GM06990 (cell line): Measurements from ENCODE around the gene MAPK11.

ENCODE experiments used
- DNase-seq: peaks from one replicate; pipeline ENCODE4 v3.0.0-alpha.2; 2011; ENCODE audit not compliant: insufficient read length; ENCODE audit errors: extremely low read depth
- H3K27me3 ChIP-seq: replicated peaks from 2 replicates; pipeline ENCODE4 v1.6.0; 2011; ENCODE audit warnings: low read length; ENCODE audit not compliant: control insufficient read depth, insufficient read depth
- H3K36me3 ChIP-seq: 2 replicates; pipeline ENCODE4 v1.5.1; 2011; ENCODE audit warnings: low read length; ENCODE audit not compliant: control insufficient read depth, insufficient read depth
- H3K4me3 ChIP-seq: replicated peaks from 2 replicates; pipeline ENCODE4 v1.5.1; 2011; ENCODE audit warnings: low read depth, mild to moderate bottlenecking, control low read depth, low read length
- TF ChIP-seq, protein P1 (sequence below): IDR thresholded peaks from 2 replicates; pipeline ENCODE4 v1.5.1; 2011; ENCODE audit warnings: low read length, control low read depth, mild to moderate bottlenecking, inconsistent platforms; ENCODE audit not compliant: insufficient read depth, poor library complexity, severe bottlenecking

MAPK11 gene

DNA sequence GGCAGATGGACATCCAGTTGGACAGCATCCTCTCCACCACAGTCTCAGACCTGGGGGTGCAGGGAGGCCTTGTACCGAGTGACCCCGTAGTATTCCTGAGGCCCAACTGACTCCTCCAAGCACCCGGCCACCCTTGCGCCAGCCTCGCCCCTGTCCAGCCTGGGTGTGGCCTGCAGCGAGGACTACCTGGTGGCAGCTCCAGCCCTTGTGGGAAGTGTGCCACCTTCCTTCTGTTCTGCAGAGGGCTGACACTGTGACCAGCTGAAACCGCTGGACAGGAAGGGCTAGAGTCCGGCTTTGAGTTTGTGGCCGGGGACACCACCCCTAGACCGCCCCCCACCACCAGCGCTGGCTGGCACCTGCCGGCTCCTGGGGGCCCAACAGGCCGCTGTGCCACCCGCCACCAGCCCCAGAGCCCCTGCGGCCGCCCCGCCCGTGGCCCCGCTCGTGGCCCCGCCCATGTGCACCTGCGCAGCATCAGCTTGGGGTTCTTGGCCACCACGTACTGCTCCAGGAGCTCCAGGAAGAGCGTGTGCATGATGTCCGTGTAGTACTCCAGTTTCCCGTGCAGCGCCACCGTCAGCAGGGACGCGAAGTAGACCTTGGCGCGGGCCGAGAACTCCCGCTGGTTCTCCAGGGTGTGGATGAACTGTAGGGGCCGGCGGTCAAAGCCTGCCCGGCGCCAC is 10.0 kb upstream of the MAPK11 start:
- Histone ChIP-seq H3K4me3 (no peak overlapping the region), H3K27me3 (no peaks in the 10 kb centered on the region), H3K36me3 (peaks cover 55% of the 10 kb centered on the region)
- no peak for DNase-seq
- TF ChIP-seq, protein P1, sequence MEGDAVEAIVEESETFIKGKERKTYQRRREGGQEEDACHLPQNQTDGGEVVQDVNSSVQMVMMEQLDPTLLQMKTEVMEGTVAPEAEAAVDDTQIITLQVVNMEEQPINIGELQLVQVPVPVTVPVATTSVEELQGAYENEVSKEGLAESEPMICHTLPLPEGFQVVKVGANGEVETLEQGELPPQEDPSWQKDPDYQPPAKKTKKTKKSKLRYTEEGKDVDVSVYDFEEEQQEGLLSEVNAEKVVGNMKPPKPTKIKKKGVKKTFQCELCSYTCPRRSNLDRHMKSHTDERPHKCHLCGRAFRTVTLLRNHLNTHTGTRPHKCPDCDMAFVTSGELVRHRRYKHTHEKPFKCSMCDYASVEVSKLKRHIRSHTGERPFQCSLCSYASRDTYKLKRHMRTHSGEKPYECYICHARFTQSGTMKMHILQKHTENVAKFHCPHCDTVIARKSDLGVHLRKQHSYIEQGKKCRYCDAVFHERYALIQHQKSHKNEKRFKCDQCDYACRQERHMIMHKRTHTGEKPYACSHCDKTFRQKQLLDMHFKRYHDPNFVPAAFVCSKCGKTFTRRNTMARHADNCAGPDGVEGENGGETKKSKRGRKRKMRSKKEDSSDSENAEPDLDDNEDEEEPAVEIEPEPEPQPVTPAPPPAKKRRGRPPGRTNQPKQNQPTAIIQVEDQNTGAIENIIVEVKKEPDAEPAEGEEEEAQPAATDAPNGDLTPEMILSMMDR: no peak

DNA sequence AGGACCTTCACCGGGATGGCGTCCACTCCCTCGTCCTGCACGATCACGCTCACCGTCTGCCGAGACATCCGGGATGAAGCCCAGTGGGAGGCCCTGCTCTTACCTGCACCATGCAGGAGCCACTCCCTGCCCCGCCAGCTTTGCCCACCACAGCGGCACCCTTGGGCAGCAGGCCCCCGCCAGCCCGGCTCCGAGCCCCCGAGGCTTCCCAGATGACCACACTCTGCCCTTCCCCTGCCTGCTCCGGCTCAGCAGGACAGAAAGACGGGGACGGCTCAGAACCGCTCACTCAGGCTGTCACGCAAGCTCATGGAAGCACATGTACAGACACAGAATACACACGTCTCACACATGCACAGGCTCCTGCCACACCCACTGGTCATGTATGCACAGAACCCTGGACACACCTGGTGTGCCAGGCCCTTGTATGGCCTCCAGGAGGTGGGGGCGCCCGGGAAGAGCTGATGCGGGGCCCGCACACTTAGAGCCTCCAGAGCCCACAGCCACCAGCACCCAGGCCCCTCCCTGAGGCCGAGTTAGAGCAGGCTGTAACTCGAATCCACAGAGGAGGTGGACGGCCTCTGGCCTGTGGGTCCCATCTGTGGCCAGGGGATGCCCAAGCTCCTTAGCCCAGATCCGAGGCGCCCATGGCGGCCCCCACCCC is 8.9 kb upstream of the MAPK11 start:
- no peak overlapping the region for H3K4me3 ChIP-seq
- H3K36me3 ChIP-seq: peaks cover 58% of the 10 kb centered on the region
- no peaks in the 10 kb centered on the region for H3K27me3 ChIP-seq
- no peak for DNase-seq
- TF ChIP-seq, protein P1: no peak

- Histone ChIP-seq H3K36me3 (peaks cover 55% of the 10 kb centered on the region), H3K27me3 (no peaks in the 10 kb centered on the region), H3K4me3 (no peak overlapping the region)
- TF ChIP-seq, protein P1: no peak
- no peak for DNase-seq
Measured at GRCh38 chr22:50278461-50278860, 8.3 kb upstream of the MAPK11 start.

- Histone ChIP-seq H3K27me3 (no peaks in the 10 kb centered on the region), H3K36me3 (peaks cover 49% of the 10 kb centered on the region), H3K4me3 (no peak overlapping the region)
- no peak for DNase-seq
- TF ChIP-seq, protein P1: no peak
Measured at GRCh38 chr22:50277761-50278160, 7.6 kb upstream of the MAPK11 start.

GRCh38 chr22:50276143-50276542 is 6.0 kb upstream of the MAPK11 start:
- DNase-seq: peak; percentile 85
- H3K27me3 ChIP-seq: no peaks in the 10 kb centered on the region
- H3K4me3 ChIP-seq: no peak overlapping the region
- H3K36me3 ChIP-seq: peaks cover 39% of the 10 kb centered on the region
- TF ChIP-seq, protein P1: peak; percentile 84
